ENCODE data around the gene UQCC2. TPM values are rescaled to one million over a fixed set of nuclear protein-coding genes. Genes with fewer than 3 reads are reported as not detected.

UQCC2 gene
- total RNA-seq, 1 experiment from 2014 or later: 46.1 TPM

DNA sequence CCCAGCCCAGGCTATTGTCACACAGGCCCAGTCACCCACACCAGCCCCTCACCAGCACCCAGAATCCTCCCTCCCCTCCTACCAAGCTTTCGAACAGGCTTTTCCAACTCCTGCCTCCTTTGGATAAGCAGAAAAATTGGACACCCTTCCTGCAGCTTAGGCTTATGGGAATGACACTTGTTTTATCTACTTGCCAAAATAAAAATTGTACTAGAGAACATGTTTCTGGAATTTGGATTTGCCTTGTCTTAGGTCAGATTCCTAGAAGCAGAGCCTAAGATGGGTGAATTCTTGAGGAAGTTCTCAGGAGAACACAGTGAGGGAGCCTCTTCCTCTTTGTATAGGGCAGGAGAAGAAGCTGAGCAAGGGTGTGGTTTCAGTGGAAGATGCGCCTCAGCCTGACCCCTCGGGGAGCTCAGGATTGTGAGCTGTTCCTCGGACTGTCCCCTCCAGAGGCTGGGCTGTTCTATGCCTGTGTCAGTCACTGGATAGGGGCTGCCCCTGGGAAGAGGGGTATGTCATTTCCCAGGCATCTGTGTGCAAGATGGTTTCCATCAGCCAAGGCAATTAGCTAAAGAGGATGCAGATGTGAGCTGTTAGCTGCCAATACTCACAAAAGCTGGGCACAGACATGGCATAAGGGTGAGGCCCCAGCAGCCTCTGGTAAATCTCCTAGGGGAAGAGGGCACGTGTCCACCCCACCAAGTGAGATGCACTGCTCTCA lies 56.5 kb downstream of the UQCC2 start:
- DNase-seq (ENCODE audit: low spot score): no peak

DNA sequence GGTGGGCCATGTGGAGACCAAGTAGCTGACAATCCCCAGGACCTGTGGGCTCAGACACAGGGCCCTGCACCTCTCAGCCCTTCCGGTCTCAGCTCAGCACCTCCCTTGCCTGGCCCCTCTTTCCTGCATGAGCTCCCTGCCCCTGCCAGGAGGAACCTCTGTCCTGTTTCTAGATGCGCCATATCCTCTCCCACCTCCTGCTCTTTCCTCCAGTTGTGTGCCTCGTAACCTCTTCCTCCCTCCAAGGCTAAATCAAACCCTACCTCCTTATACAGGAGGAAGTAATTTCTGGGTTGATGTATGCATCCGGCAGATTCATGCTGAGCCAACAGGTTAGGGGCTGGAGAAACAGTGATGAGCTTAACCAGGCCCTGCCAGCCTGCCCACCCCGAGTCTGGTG lies 59.5 kb downstream of the UQCC2 start:
- no peak for DNase-seq (ENCODE audit: low spot score)

DNA sequence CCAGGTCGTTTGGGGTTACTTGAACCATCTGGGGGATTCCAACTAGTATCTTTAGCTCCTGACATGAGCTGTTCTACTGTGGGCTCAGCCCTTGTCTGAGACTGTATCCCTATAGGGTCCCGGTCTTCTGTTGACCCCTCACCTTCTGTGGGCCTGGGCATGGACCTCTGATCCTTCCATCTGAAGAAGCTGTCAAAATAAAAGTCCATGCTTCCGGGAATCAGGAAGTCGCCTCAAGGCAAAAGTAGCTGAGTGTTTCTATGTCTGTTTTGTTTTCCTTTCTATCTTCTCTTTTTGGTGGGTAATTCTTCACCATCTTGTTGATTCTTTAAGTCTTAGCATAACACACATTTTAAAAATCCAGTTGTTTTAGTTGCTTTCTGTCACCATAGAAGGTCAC lies 60.1 kb downstream of the UQCC2 start:
- DNase-seq (ENCODE audit: low spot score): no peak

Other genes starting within 250 kb of the UQCC2 start
- 23.1 and 27.1 TPM in 2 replicates for gene BAK1, start 131.4 kb downstream of the UQCC2 start, total RNA-seq (2014; rRNA removed; shearing (Covaris generic))
- gene ITPR3, start 90.4 kb downstream of the UQCC2 start, total RNA-seq (2014; rRNA removed; shearing (Covaris generic)): 57.5 and 59.8 TPM in 2 replicates
- 6.8 and 6.9 TPM in 2 replicates for gene IP6K3, start 35.2 kb upstream of the UQCC2 start, total RNA-seq (2014; rRNA removed; shearing (Covaris generic))
- 48.8 and 50.8 TPM in 2 replicates for gene LEMD2, start 77.4 kb upstream of the UQCC2 start, total RNA-seq (2014; rRNA removed; shearing (Covaris generic))
- not detected in 2 replicates for gene MLN, start 92.3 kb upstream of the UQCC2 start, total RNA-seq (2014; rRNA removed; shearing (Covaris generic))